Hindlimb muscle (tissue), 1 donor: Measurements from ENCODE around the gene TYW5. TPM values are rescaled to one million over a fixed set of nuclear protein-coding genes. Genes with fewer than 3 reads are reported as not detected.

Experiments
- DNase-seq: peaks from one replicate; pipeline ENCODE4 v3.0.0-alpha.2; 2013
- polyA plus RNA-seq: library from polyadenylated mRNA; unstranded; fragments of 120-200 nt; gene quantifications from one replicate; pipeline ENCODE4 v1.2.1, GENCODE V29; 2013; ENCODE audit not compliant: insufficient read length

TYW5 gene
- polyA plus RNA-seq, 1 donor = 8.1 TPM

- no peak for DNase-seq
Measured at GRCh38 chr2:199973703-199974102, 18.4 kb upstream of the TYW5 start.

GRCh38 chr2:199972088-199972626, 16.9 kb upstream of the TYW5 start:
- DNase-seq = no peak

- no peak for DNase-seq
Measured at GRCh38 chr2:199968126-199968525, 12.8 kb upstream of the TYW5 start.

GRCh38 chr2:199966976-199967375, 11.7 kb upstream of the TYW5 start:
- no peak for DNase-seq

- no peak for DNase-seq
Measured at GRCh38 chr2:199966405-199966804, 11.1 kb upstream of the TYW5 start.

GRCh38 chr2:199962203-199962602, 6.9 kb upstream of the TYW5 start:
- no peak for DNase-seq

- no peak for DNase-seq
Measured at GRCh38 chr2:199958014-199958413, 2.7 kb upstream of the TYW5 start.

GRCh38 chr2:199956062-199956380, 730 bp upstream of the TYW5 start:
- DNase-seq = no peak

GRCh38 chr2:199955007-199955338, 318 bp downstream of the TYW5 start:
- DNase-seq = no peak

- no peak for DNase-seq
Measured at GRCh38 chr2:199951023-199951422, 4.3 kb downstream of the TYW5 start.

GRCh38 chr2:199950396-199950795, 4.9 kb downstream of the TYW5 start:
- DNase-seq = no peak

GRCh38 chr2:199946836-199947235, 8.5 kb downstream of the TYW5 start:
- DNase-seq = no peak

- DNase-seq = no peak
Measured at GRCh38 chr2:199946196-199946595, 9.1 kb downstream of the TYW5 start.

- no peak for DNase-seq
Measured at GRCh38 chr2:199943373-199943772, 11.9 kb downstream of the TYW5 start.

- DNase-seq = no peak
Measured at GRCh38 chr2:199940373-199940772, 14.9 kb downstream of the TYW5 start.

GRCh38 chr2:199936554-199936953, 18.7 kb downstream of the TYW5 start:
- no peak for DNase-seq

GRCh38 chr2:199933466-199933865, 21.8 kb downstream of the TYW5 start:
- DNase-seq = no peak

GRCh38 chr2:199932312-199932855, 22.9 kb downstream of the TYW5 start:
- DNase-seq = no peak

- DNase-seq = no peak
Measured at GRCh38 chr2:199929262-199929661, 26.0 kb downstream of the TYW5 start.

GRCh38 chr2:199928626-199929025, 26.7 kb downstream of the TYW5 start:
- no peak for DNase-seq

GRCh38 chr2:199928226-199928625, 27.1 kb downstream of the TYW5 start:
- DNase-seq = no peak

GRCh38 chr2:199926806-199927205, 28.5 kb downstream of the TYW5 start:
- no peak for DNase-seq

- DNase-seq = no peak
Measured at GRCh38 chr2:199923924-199924323, 31.4 kb downstream of the TYW5 start.

- DNase-seq = no peak
Measured at GRCh38 chr2:199922856-199923255, 32.4 kb downstream of the TYW5 start.

GRCh38 chr2:199916980-199917379, 38.3 kb downstream of the TYW5 start:
- no peak for DNase-seq
